HCT116 (cell line): Measurements from ENCODE around the gene SDK1. TPM values are rescaled to one million over a fixed set of nuclear protein-coding genes. Genes with fewer than 3 reads are reported as not detected.

Source experiments
- ATAC-seq: fragments of 200-7000 bp; cut with Tn5 transposase; 2 replicates; pipeline ENCODE4 v1.9.1; 2020; ENCODE audit warnings: mild to moderate bottlenecking, moderate library complexity
- BruUV-seq: library from RNA; stranded (reverse); fragments of 400-500 nt; replicated peaks from 2 replicates; lab custom pipeline; 2021; lab: Mats Ljungman, UMichigan
- CTCF ChIA-PET: fragments of 300-600 bp; sonication (Branson Sonifier 250); formaldehyde crosslinking; loops from one replicate; lab custom pipeline; 2021; ENCODE audit warnings: antibody characterized with exemption; lab: Charles Lee
- POLR2A ChIA-PET: fragments of 300-600, 350-600 bp; sonication (Branson Sonifier 250); formaldehyde crosslinking; loops from one replicate; lab custom pipeline; 2021; ENCODE audit warnings: antibody characterized with exemption; lab: Charles Lee
- RAD21 ChIA-PET, 2 experiments: fragments of 300-600 bp; sonication (Branson Sonifier 250); formaldehyde crosslinking; loops; one replicate each; lab custom pipeline; 2023; ENCODE audit warnings: low total read pairs in 2 of 2; ENCODE audit not compliant: uncharacterized antibody in 2 of 2, unreplicated experiment in 2 of 2, low non-redundant PET in 1 of 2; lab: Charles Lee
- DNase-seq: peaks from one replicate; pipeline ENCODE4 v3.0.0-alpha.2; 2010; ENCODE audit warnings: low read depth, low spot score
- H2AFZ ChIP-seq: fragments of 200-600 bp; shearing (Covaris generic), sonication (generic); 2 replicates; pipeline ENCODE4 v1.6.1; 2017; ENCODE audit warnings: low read depth, mixed run types, mixed read lengths, antibody characterized with exemption, low read length; ENCODE audit not compliant: poor library complexity, severe bottlenecking
- H3K27ac ChIP-seq: 2 replicates; pipeline ENCODE4 v1.5.1; 2012; ENCODE audit warnings: low read depth, low read length
- H3K27me3 ChIP-seq: fragments of 200-600 bp; sonication (generic); 2 replicates; pipeline ENCODE4 v1.6.1; 2016; ENCODE audit warnings: mixed run types, low read length, mixed read lengths; ENCODE audit not compliant: insufficient read depth
- H3K36me3 ChIP-seq, 2 experiments: fragments of 200-500 bp in 1 of 2; fragments of 200-600 bp in 1 of 2; sonication (Bioruptor generic) in 1 of 2; sonication (generic) in 1 of 2; 2 replicates each; pipeline versions ENCODE4 v1.5.1 to v1.6.1; 2014 to 2016; ENCODE audit warnings: low read length in 2 of 2, inconsistent platforms in 1 of 2, mixed read lengths in 1 of 2, mixed run types in 1 of 2; ENCODE audit not compliant: insufficient read depth in 2 of 2, control insufficient read depth in 1 of 2
- H3K4me1 ChIP-seq, 2 experiments: fragments of 200-600 bp in 1 of 2; sonication (generic) in 1 of 2; 2 replicates each; pipeline versions ENCODE4 v1.5.1 to v1.6.1; 2012 to 2017; ENCODE audit warnings: low read length in 2 of 2, inconsistent platforms in 1 of 2, mild to moderate bottlenecking in 1 of 2, mixed read lengths in 1 of 2, mixed run types in 1 of 2, moderate library complexity in 1 of 2; ENCODE audit not compliant: insufficient read depth in 2 of 2, control insufficient read depth in 1 of 2
- H3K4me2 ChIP-seq: fragments of 200-600 bp; sonication (generic); 2 replicates; pipeline ENCODE4 v1.6.1; 2017; ENCODE audit warnings: mixed run types, low read length, mixed read lengths
- H3K4me3 ChIP-seq, 2 experiments: fragments of 200-600 bp in 1 of 2; sonication (generic) in 1 of 2; replicated peaks in 1 of 2; 2 replicates each; pipeline ENCODE4 v1.5.1; 2011 to 2016; ENCODE audit warnings: low read length in 2 of 2, control low read depth in 1 of 2, low read depth in 1 of 2, mild to moderate bottlenecking in 1 of 2, mixed read lengths in 1 of 2, mixed run types in 1 of 2
- H3K79me2 ChIP-seq: fragments of 200-600 bp; sonication (generic); 2 replicates; pipeline ENCODE4 v1.6.1; 2017; ENCODE audit warnings: mild to moderate bottlenecking, mixed run types, low read length, moderate library complexity, mixed read lengths; ENCODE audit not compliant: insufficient read depth
- H3K9ac ChIP-seq: fragments of 200-600 bp; sonication (generic); 2 replicates; pipeline ENCODE4 v1.6.1; 2016; ENCODE audit warnings: low read length, mixed read lengths
- H3K9me2 ChIP-seq: fragments of 200-600 bp; sonication (generic), shearing (Covaris generic); 2 replicates; pipeline ENCODE4 v1.6.1; 2017; ENCODE audit warnings: mixed run types, mild to moderate bottlenecking, moderate library complexity; ENCODE audit not compliant: insufficient read depth
- H3K9me3 ChIP-seq, 2 experiments: fragments of 200-500 bp in 1 of 2; fragments of 200-600 bp in 1 of 2; sonication (Bioruptor generic) in 1 of 2; sonication (generic) in 1 of 2; 2 replicates each; pipeline ENCODE4 v1.6.1; 2014 to 2017; ENCODE audit warnings: low read length in 2 of 2, mixed read lengths in 2 of 2, inconsistent platforms in 1 of 2, low read depth in 1 of 2, mild to moderate bottlenecking in 1 of 2, mixed run types in 1 of 2, moderate library complexity in 1 of 2; ENCODE audit not compliant: control insufficient read depth in 1 of 2, insufficient read depth in 1 of 2
- H4K20me1 ChIP-seq: fragments of 200-600 bp; sonication (generic), shearing (Covaris generic); 2 replicates; pipeline ENCODE4 v1.6.1; 2017; ENCODE audit warnings: mixed run types, mild to moderate bottlenecking, moderate library complexity; ENCODE audit not compliant: insufficient read depth
- ATF3 ChIP-seq: IDR thresholded peaks from 2 replicates; pipeline ENCODE4 v1.6.1; 2012
- CBX3 ChIP-seq: IDR thresholded peaks from 2 replicates; pipeline ENCODE4 v1.6.1; 2012; ENCODE audit warnings: low read depth
- EGR1 ChIP-seq: IDR thresholded peaks from 2 replicates; pipeline ENCODE4 v1.6.1; 2012; ENCODE audit warnings: low read depth
- EZH2 ChIP-seq: fragments of 200-600 bp; sonication (generic); IDR thresholded peaks from 2 replicates; pipeline ENCODE4 v1.6.1; 2017; ENCODE audit warnings: antibody characterized with exemption, mixed run types
- EZH2phosphoT487 ChIP-seq: fragments of 200-600 bp; IDR thresholded peaks from 2 replicates; pipeline ENCODE4 v1.6.1; 2018; ENCODE audit warnings: antibody characterized with exemption, borderline replicate concordance
- FOSL1 ChIP-seq: IDR thresholded peaks from 2 replicates; pipeline ENCODE4 v1.6.1; 2012; ENCODE audit warnings: low read depth
- MAX ChIP-seq: IDR thresholded peaks from 2 replicates; pipeline ENCODE4 v1.6.1; 2012
- POLR2A ChIP-seq: IDR thresholded peaks from 2 replicates; pipeline ENCODE4 v1.7.0; 2011; ENCODE audit warnings: borderline replicate concordance; ENCODE audit not compliant: insufficient read depth, insufficient read length; ENCODE audit errors: extremely low read depth
- RAD21 ChIP-seq: IDR thresholded peaks from 2 replicates; pipeline ENCODE4 v1.6.1; 2012; ENCODE audit warnings: low read depth, mild to moderate bottlenecking
- REST ChIP-seq: IDR thresholded peaks from 2 replicates; pipeline ENCODE4 v1.6.1; 2012; ENCODE audit warnings: low read depth
- SP1 ChIP-seq: IDR thresholded peaks from 2 replicates; pipeline ENCODE4 v1.6.1; 2012; ENCODE audit warnings: low read depth
- ZBTB33 ChIP-seq: IDR thresholded peaks from 2 replicates; pipeline ENCODE4 v1.6.1; 2011; ENCODE audit warnings: mild to moderate bottlenecking, low read length, moderate library complexity; ENCODE audit not compliant: insufficient replicate concordance; ENCODE audit errors: extremely low read depth
- ZFX ChIP-seq: fragments of 450-650 bp; IDR thresholded peaks from 2 replicates; pipeline ENCODE4 v1.6.1; 2017
- ZNF274 ChIP-seq: fragments of 200-500 bp; sonication (Bioruptor generic); IDR thresholded peaks from 2 replicates; pipeline ENCODE4 v1.6.1; 2014; ENCODE audit warnings: mild to moderate bottlenecking, low read depth, low read length, inconsistent platforms
- intact Hi-C: fragments of 100-400 bp; cut with micrococcal nuclease; formaldehyde crosslinking; loops from 2 replicates; pipeline ENCODE4 v1.10.0; 2022
- total RNA-seq: library from RNA; stranded (reverse); gene quantifications from one replicate; pipeline ENCODE4 v1.2.1, GENCODE V29; 2021; ENCODE audit not compliant: unreplicated experiment

SDK1 gene
- total RNA-seq, 1 experiment from 2014 or later: 0.05 TPM

- Histone ChIP-seq H3K9me2 (no peaks in the 10 kb centered on the region), H3K27me3 (no peaks in the 10 kb centered on the region; the same call in 1 of the 2 replicates), H3K27ac (no peak overlapping the region), H3K36me3 (no peaks in the 10 kb centered on the region), H3K4me2 (no peak overlapping the region), H3K9me3 (no peaks in the 10 kb centered on the region; a peak in 1 of 4 replicates), H3K4me3 (no peak overlapping the region), H3K9ac (no peak overlapping the region), H3K79me2 (no peaks in the 10 kb centered on the region), H3K4me1 (no peaks in the 10 kb centered on the region), H2AFZ (no peak overlapping the region), H4K20me1 (no peaks in the 10 kb centered on the region)
- ChIA-PET CTCF (no interaction called here), RAD21 (no interaction called here), POLR2A (no interaction called here)
- DNase-seq (no peak), ATAC-seq (no peak)
- TF ChIP-seq MAX (no peak), EZH2 (no peak), ATF3 (no peak), EZH2phosphoT487 (no peak), ZBTB33 (no peak), POLR2A (no peak), ZNF274 (no peak)
- BruUV-seq: no TSS peak
- intact Hi-C loops: no loop called here
These were observed 723.1 kb downstream of the SDK1 start for GRCh38 chr7:4024133-4024532.

- ChIA-PET POLR2A (no interaction called here), RAD21 (no interaction called here), CTCF (no interaction called here)
- TF ChIP-seq ATF3 (no peak), EGR1 (no peak), EZH2phosphoT487 (no peak), ZFX (no peak), ZNF274 (no peak), SP1 (no peak), REST (no peak), CBX3 (no peak), FOSL1 (no peak), POLR2A (no peak), RAD21 (no peak), MAX (no peak)
These were observed 723.8 kb downstream of the SDK1 start for GRCh38 chr7:4024806-4025205.

More at GRCh38 chr7:4024806-4025205, 723.8 kb downstream of the SDK1 start:
- H3K4me2 ChIP-seq: no peak overlapping the region
- DNase-seq (no peak), ATAC-seq (no peak)
- no peaks in the 10 kb centered on the region for H3K79me2 ChIP-seq
- H2AFZ ChIP-seq: no peak overlapping the region
- H4K20me1 ChIP-seq: no peaks in the 10 kb centered on the region
- H3K9me3 ChIP-seq: no peaks in the 10 kb centered on the region
- no peak overlapping the region for H3K27ac ChIP-seq
- no peak overlapping the region for H3K9ac ChIP-seq
- no peaks in the 10 kb centered on the region for H3K36me3 ChIP-seq
- no peaks in the 10 kb centered on the region; the same call in 1 of the 2 replicates for H3K27me3 ChIP-seq
- no TSS peak for BruUV-seq
- no peaks in the 10 kb centered on the region for H3K9me2 ChIP-seq
- no peaks in the 10 kb centered on the region for H3K4me1 ChIP-seq
- H3K4me3 ChIP-seq: no peak overlapping the region
- intact Hi-C loops: no loop called here
